Neural cell (in vitro differentiated cells): ENCODE results near the gene PLA1A. TPM values are rescaled to one million over a fixed set of nuclear protein-coding genes. Genes with fewer than 3 reads are reported as not detected.

ENCODE experiments used
- H2AFZ ChIP-seq: fragments of 200-600, 300-800 bp; sonication (generic), shearing (Covaris generic); 2 replicates; pipeline ENCODE4 v1.6.0; 2014; ENCODE audit warnings: low read depth, mild to moderate bottlenecking, antibody characterized with exemption, low read length, moderate library complexity
- H3F3A ChIP-seq: fragments of 200-600 bp; shearing (Covaris generic); 2 replicates; pipeline ENCODE4 v1.6.1; 2016; ENCODE audit warnings: mild to moderate bottlenecking, moderate library complexity, mixed read lengths, antibody characterized with exemption, low read length; ENCODE audit not compliant: insufficient read depth, poor library complexity, severe bottlenecking
- H3K27ac ChIP-seq: fragments of 200-600, 300-800 bp; sonication (generic), shearing (Covaris generic); 2 replicates; pipeline ENCODE4 v1.5.1; 2014; ENCODE audit warnings: mild to moderate bottlenecking, low read length, moderate library complexity
- H3K27me3 ChIP-seq: fragments of 300-800, 200-600 bp; sonication (generic), shearing (Covaris generic); 2 replicates; pipeline ENCODE4 v1.6.0; 2014; ENCODE audit warnings: mild to moderate bottlenecking, low read depth, low read length, moderate library complexity; ENCODE audit not compliant: insufficient read depth
- H3K36me3 ChIP-seq: fragments of 300-800, 200-600 bp; sonication (generic), shearing (Covaris generic); 2 replicates; pipeline ENCODE4 v1.5.1; 2014; ENCODE audit warnings: mild to moderate bottlenecking, antibody characterized with exemption, low read length, moderate library complexity; ENCODE audit not compliant: insufficient read depth
- H3K4me2 ChIP-seq: fragments of 300-800, 200-600 bp; sonication (generic), shearing (Covaris generic); 2 replicates; pipeline ENCODE4 v1.6.0; 2014; ENCODE audit warnings: mild to moderate bottlenecking, low read length
- H3K4me3 ChIP-seq: fragments of 300-800, 200-600 bp; sonication (generic), shearing (Covaris generic); 2 replicates; pipeline ENCODE4 v1.5.1; 2014; ENCODE audit warnings: mild to moderate bottlenecking, low read length, moderate library complexity
- H3K79me2 ChIP-seq: fragments of 200-600 bp; shearing (Covaris generic); replicated peaks from 2 replicates; pipeline ENCODE4 v1.6.0; 2014; ENCODE audit warnings: mild to moderate bottlenecking, low read length, moderate library complexity; ENCODE audit not compliant: insufficient read depth
- H3K9ac ChIP-seq: fragments of 300-800, 200-600 bp; sonication (generic), shearing (Covaris generic); 2 replicates; pipeline ENCODE4 v1.6.1; 2016; ENCODE audit warnings: mild to moderate bottlenecking, low read length, mixed read lengths
- H3K9me2 ChIP-seq: fragments of 200-600 bp; shearing (Covaris generic); 2 replicates; pipeline ENCODE4 v1.6.1; 2016; ENCODE audit warnings: mild to moderate bottlenecking, low read length, mixed read lengths; ENCODE audit not compliant: insufficient read depth
- H3K9me3 ChIP-seq: fragments of 200-600, 300-800 bp; sonication (generic), shearing (Covaris generic); 2 replicates; pipeline ENCODE4 v1.6.1; 2016; ENCODE audit warnings: mild to moderate bottlenecking, mixed run types, low read length, moderate library complexity, mixed read lengths
- H4K20me1 ChIP-seq: fragments of 200-600 bp; shearing (Covaris generic); 2 replicates; pipeline ENCODE4 v1.6.1; 2016; ENCODE audit warnings: mild to moderate bottlenecking, mixed run types; ENCODE audit not compliant: insufficient read depth
- EP300 ChIP-seq: fragments of 450-650 bp; conservative IDR thresholded peaks from 2 replicates; pipeline ENCODE4 v1.6.1; 2014; ENCODE audit warnings: antibody characterized with exemption, mild to moderate bottlenecking, moderate library complexity; ENCODE audit not compliant: poor library complexity, severe bottlenecking
- EZH2 ChIP-seq: fragments of 200-600, 300-800 bp; shearing (Covaris generic), sonication (generic); IDR thresholded peaks from 2 replicates; pipeline ENCODE4 v1.6.1; 2014; ENCODE audit warnings: antibody characterized with exemption, low read length, borderline replicate concordance, mild to moderate bottlenecking; ENCODE audit not compliant: insufficient read depth, poor library complexity, severe bottlenecking
- MXI1 ChIP-seq: fragments of 450-650 bp; conservative IDR thresholded peaks from 2 replicates; pipeline ENCODE4 v1.6.1; 2014; ENCODE audit warnings: antibody characterized with exemption, mild to moderate bottlenecking; ENCODE audit not compliant: poor library complexity, severe bottlenecking
- POLR2AphosphoS5 ChIP-seq: IDR thresholded peaks from 2 replicates; pipeline ENCODE4 v1.6.1; 2012
- RAD21 ChIP-seq: fragments of 450-650 bp; conservative IDR thresholded peaks from 2 replicates; pipeline ENCODE4 v1.6.1; 2014; ENCODE audit warnings: antibody characterized with exemption, mild to moderate bottlenecking, moderate library complexity
- SMC3 ChIP-seq: fragments of 450-650 bp; conservative IDR thresholded peaks from 2 replicates; pipeline ENCODE4 v1.6.1; 2014; ENCODE audit warnings: antibody characterized with exemption, mild to moderate bottlenecking, moderate library complexity; ENCODE audit not compliant: poor library complexity
- TAF1 ChIP-seq: IDR thresholded peaks from 2 replicates; pipeline ENCODE4 v1.6.1; 2012; ENCODE audit warnings: low read depth
- polyA plus RNA-seq: library from polyadenylated mRNA; depleted of rRNA; stranded (reverse); fragments of >200 nt; gene quantifications from 2 replicates; pipeline ENCODE4 v1.2.3, GENCODE V29; 2014
- TF ChIP-seq, protein P1 (sequence below): IDR thresholded peaks from 2 replicates; pipeline ENCODE4 v1.6.1; 2012; ENCODE audit warnings: borderline replicate concordance
- TF ChIP-seq, protein P2 (sequence below): fragments of 450-650 bp; IDR thresholded peaks from 2 replicates; pipeline ENCODE4 v1.5.1; 2014; ENCODE audit warnings: antibody characterized with exemption, mild to moderate bottlenecking, moderate library complexity; ENCODE audit not compliant: poor library complexity, severe bottlenecking

PLA1A gene
- polyA plus RNA-seq, 1 donor from 2014 or later: not detected

- Histone ChIP-seq H4K20me1 (no peaks in the 10 kb centered on the region), H3K79me2 (no peaks in the 10 kb centered on the region), H3K9me3 (no peaks in the 10 kb centered on the region), H3K4me3 (no peak overlapping the region), H3K27ac (no peak overlapping the region), H3K9ac (no peak overlapping the region), H2AFZ (no peak overlapping the region), H3K4me2 (no peak overlapping the region), H3K27me3 (no peaks in the 10 kb centered on the region), H3K36me3 (peaks cover 5% of the 10 kb centered on the region), H3K9me2 (no peaks in the 10 kb centered on the region), H3F3A (no peaks in the 10 kb centered on the region)
- TF ChIP-seq TAF1 (no peak), SMC3 (no peak), EP300 (no peak), POLR2AphosphoS5 (no peak), RAD21 (no peak), MXI1 (no peak), EZH2 (no peak)
- TF ChIP-seq, protein P1, sequence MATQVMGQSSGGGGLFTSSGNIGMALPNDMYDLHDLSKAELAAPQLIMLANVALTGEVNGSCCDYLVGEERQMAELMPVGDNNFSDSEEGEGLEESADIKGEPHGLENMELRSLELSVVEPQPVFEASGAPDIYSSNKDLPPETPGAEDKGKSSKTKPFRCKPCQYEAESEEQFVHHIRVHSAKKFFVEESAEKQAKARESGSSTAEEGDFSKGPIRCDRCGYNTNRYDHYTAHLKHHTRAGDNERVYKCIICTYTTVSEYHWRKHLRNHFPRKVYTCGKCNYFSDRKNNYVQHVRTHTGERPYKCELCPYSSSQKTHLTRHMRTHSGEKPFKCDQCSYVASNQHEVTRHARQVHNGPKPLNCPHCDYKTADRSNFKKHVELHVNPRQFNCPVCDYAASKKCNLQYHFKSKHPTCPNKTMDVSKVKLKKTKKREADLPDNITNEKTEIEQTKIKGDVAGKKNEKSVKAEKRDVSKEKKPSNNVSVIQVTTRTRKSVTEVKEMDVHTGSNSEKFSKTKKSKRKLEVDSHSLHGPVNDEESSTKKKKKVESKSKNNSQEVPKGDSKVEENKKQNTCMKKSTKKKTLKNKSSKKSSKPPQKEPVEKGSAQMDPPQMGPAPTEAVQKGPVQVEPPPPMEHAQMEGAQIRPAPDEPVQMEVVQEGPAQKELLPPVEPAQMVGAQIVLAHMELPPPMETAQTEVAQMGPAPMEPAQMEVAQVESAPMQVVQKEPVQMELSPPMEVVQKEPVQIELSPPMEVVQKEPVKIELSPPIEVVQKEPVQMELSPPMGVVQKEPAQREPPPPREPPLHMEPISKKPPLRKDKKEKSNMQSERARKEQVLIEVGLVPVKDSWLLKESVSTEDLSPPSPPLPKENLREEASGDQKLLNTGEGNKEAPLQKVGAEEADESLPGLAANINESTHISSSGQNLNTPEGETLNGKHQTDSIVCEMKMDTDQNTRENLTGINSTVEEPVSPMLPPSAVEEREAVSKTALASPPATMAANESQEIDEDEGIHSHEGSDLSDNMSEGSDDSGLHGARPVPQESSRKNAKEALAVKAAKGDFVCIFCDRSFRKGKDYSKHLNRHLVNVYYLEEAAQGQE: no peak
- TF ChIP-seq, protein P2, sequence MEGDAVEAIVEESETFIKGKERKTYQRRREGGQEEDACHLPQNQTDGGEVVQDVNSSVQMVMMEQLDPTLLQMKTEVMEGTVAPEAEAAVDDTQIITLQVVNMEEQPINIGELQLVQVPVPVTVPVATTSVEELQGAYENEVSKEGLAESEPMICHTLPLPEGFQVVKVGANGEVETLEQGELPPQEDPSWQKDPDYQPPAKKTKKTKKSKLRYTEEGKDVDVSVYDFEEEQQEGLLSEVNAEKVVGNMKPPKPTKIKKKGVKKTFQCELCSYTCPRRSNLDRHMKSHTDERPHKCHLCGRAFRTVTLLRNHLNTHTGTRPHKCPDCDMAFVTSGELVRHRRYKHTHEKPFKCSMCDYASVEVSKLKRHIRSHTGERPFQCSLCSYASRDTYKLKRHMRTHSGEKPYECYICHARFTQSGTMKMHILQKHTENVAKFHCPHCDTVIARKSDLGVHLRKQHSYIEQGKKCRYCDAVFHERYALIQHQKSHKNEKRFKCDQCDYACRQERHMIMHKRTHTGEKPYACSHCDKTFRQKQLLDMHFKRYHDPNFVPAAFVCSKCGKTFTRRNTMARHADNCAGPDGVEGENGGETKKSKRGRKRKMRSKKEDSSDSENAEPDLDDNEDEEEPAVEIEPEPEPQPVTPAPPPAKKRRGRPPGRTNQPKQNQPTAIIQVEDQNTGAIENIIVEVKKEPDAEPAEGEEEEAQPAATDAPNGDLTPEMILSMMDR: no peak
Measured at GRCh38 chr3:119644481-119644880, 46.8 kb downstream of the PLA1A start.

GRCh38 chr3:119645813-119646212, 48.1 kb downstream of the PLA1A start:
- Histone ChIP-seq H3K27ac (no peak overlapping the region), H3F3A (no peaks in the 10 kb centered on the region), H3K9me3 (no peaks in the 10 kb centered on the region), H3K9ac (no peak overlapping the region), H4K20me1 (no peaks in the 10 kb centered on the region), H3K4me2 (no peak overlapping the region), H2AFZ (no peak overlapping the region), H3K36me3 (peaks cover 5% of the 10 kb centered on the region), H3K27me3 (no peaks in the 10 kb centered on the region), H3K4me3 (no peak overlapping the region), H3K9me2 (no peaks in the 10 kb centered on the region), H3K79me2 (no peaks in the 10 kb centered on the region)
- no peak for TF ChIP-seq RAD21

- no peaks in the 10 kb centered on the region for H4K20me1 ChIP-seq
- no peak overlapping the region for H3K4me2 ChIP-seq
Measured at GRCh38 chr3:119647171-119647570, 49.5 kb downstream of the PLA1A start.

More at GRCh38 chr3:119647171-119647570, 49.5 kb downstream of the PLA1A start:
- Histone ChIP-seq H3K27ac (no peak overlapping the region), H3K36me3 (peaks cover 2% of the 10 kb centered on the region), H3K9me2 (no peaks in the 10 kb centered on the region), H3F3A (no peaks in the 10 kb centered on the region), H3K27me3 (no peaks in the 10 kb centered on the region), H3K4me3 (no peak overlapping the region), H3K79me2 (no peaks in the 10 kb centered on the region), H3K9me3 (no peaks in the 10 kb centered on the region), H2AFZ (no peak overlapping the region), H3K9ac (no peak overlapping the region)
- TF ChIP-seq MXI1 (no peak), EZH2 (no peak), SMC3 (no peak), POLR2AphosphoS5 (no peak), EP300 (no peak), TAF1 (no peak), RAD21 (no peak)
- TF ChIP-seq, protein P1: no peak
- TF ChIP-seq, protein P2: no peak
